ENCODE measurements around the gene TUBA4B. TPM values are rescaled to one million over a fixed set of nuclear protein-coding genes. Genes with fewer than 3 reads are reported as not detected.

The TUBA4B gene
- total and polyA plus RNA-seq, 2 experiments from 2014 or later = not detected

DNA sequence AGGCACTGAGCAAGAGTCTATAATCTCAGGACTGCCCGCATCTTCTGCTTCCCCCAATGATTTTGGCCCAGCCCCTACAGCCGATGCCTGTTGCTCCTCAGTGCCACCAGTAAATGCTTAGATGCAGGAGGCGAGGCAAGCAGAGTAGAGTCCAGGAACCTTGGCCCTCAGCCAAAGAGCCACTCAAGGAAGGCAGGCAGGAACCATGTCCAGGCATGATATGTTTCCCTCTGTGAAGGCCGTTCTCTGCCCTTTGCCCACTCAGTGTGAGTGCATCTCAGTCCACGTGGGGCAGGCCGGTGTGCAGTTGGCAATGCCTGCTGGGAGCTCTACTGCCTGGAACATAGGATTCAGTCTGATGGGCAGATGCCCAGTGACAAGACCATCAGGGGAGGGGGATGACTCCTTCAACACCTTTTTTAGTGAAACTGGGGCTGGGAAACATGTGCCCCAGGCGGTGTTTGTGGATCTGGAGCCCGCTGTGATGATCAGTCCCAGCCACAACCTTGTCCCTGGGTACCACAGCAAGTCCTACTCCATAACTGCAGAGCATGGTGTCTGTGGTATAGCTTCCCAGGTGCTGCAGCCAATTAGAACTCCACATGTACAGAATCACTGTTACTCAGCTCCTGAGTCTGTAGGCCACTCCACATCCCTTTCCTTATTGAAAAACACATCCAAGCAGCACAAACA, 16.5 kb downstream of the TUBA4B start:
- Histone ChIP-seq H3K36me3 (ENCODE audit: low read depth) (no peaks in the 10 kb centered on the region), H3K4me2 (ENCODE audit: unreplicated experiment) (no peak overlapping the region), H3K27ac (no peak overlapping the region), H3K4me1 (ENCODE audit: insufficient read depth) (peaks cover 23% of the 10 kb centered on the region), H3K4me3 (no peak overlapping the region), H3K9ac (no peak overlapping the region), H3K79me2 (ENCODE audit: insufficient read depth) (no peaks in the 10 kb centered on the region), H4K20me1 (ENCODE audit: insufficient read depth) (no peaks in the 10 kb centered on the region), H2AFZ (no peak overlapping the region), H3K27me3 (replicated peaks; ENCODE audit: insufficient read depth) (no peaks in the 10 kb centered on the region), H3F3A (ENCODE audit: insufficient read depth) (peaks cover 12% of the 10 kb centered on the region), H3K9me3 (ENCODE audit: low read depth) (no peaks in the 10 kb centered on the region), H3K9me2 (ENCODE audit: insufficient read depth) (no peaks in the 10 kb centered on the region)
- TF ChIP-seq EZH2phosphoT487 (IDR thresholded peaks at IDR 0.05; ENCODE audit: insufficient read depth, low read depth) = no peak
- TF ChIP-seq EZH2 (IDR thresholded peaks at IDR 0.05; ENCODE audit: insufficient read depth, poor library complexity, severe bottlenecking) = no peak
- DNase-seq = no peak
- WGBS, 2 experiments (ENCODE audit: low coverage in 1 of 2, low lambda C conversion rate in 2 of 2, missing lambda C conversion rate in 2 of 2) = 52 to 55% methylated on average over 8 of the region's 8 CpGs
- in situ Hi-C loops (cut with MboI) = no loop called here

DNA sequence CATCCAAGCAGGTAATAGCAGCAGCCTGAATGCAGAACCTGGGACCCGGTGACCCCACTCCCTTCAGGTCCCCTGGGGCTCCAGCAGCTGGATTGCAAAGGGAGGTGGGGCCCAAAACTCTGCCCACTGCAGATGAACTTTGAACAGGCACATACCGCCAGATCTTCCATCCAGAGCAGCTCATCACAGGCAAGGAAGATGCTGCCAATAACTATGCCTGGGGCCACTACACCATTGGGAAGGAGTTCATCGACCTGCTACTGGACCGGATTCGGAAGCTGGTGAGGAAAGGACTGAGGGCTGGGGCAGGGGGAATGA, 17.0 kb downstream of the TUBA4B start:
- no peak overlapping the region for H3K4me3 ChIP-seq
- H3K36me3 ChIP-seq (ENCODE audit: low read depth) = no peaks in the 10 kb centered on the region
- no peak for DNase-seq
- no peak overlapping the region for H3K9ac ChIP-seq
- no peaks in the 10 kb centered on the region for H4K20me1 ChIP-seq (ENCODE audit: insufficient read depth)
- TF ChIP-seq EZH2 (IDR thresholded peaks at IDR 0.05; ENCODE audit: insufficient read depth, poor library complexity, severe bottlenecking) (no peak), EZH2phosphoT487 (IDR thresholded peaks at IDR 0.05; ENCODE audit: insufficient read depth, low read depth) (no peak)
- no peaks in the 10 kb centered on the region for H3K27me3 ChIP-seq (replicated peaks; ENCODE audit: insufficient read depth)
- H3K27ac ChIP-seq = no peak overlapping the region
- H3K9me3 ChIP-seq (ENCODE audit: low read depth) = no peaks in the 10 kb centered on the region
- no peak overlapping the region for H3K4me2 ChIP-seq (ENCODE audit: unreplicated experiment)
- no peaks in the 10 kb centered on the region for H3K9me2 ChIP-seq (ENCODE audit: insufficient read depth)
- in situ Hi-C loops (cut with MboI) = no loop called here
- 76 to 78% methylated on average over 5 of the region's 5 CpGs for WGBS, 2 experiments (ENCODE audit: low coverage in 1 of 2, low lambda C conversion rate in 2 of 2, missing lambda C conversion rate in 2 of 2)
- H3K79me2 ChIP-seq (ENCODE audit: insufficient read depth) = no peaks in the 10 kb centered on the region
- H2AFZ ChIP-seq = no peak overlapping the region
- peaks cover 16% of the 10 kb centered on the region for H3F3A ChIP-seq (ENCODE audit: insufficient read depth)
- peaks cover 27% of the 10 kb centered on the region for H3K4me1 ChIP-seq (ENCODE audit: insufficient read depth)

DNA sequence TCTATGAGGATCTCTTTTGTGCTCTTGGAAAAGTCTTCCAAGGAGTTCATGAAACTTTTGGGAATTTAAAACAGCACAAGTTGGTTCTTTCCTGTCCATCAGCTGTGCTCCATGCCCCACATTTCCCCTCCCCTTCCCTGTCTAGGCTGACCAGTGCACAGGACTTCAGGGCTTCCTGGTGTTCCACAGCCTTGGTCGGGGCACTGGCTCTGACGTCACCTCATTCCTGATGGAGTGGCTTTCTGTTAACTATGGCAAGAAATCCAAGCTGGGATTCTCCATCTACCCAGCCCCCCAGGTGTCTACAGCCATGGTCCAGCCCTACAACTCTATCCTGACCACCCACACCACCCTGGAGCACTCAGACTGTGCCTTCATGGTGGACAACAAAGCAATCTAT, 18.0 kb downstream of the TUBA4B start:
- Histone ChIP-seq H3F3A (ENCODE audit: insufficient read depth) (peaks cover 17% of the 10 kb centered on the region), H3K4me2 (ENCODE audit: unreplicated experiment) (no peak overlapping the region), H4K20me1 (ENCODE audit: insufficient read depth) (no peaks in the 10 kb centered on the region), H3K27ac (no peak overlapping the region), H3K9me2 (ENCODE audit: insufficient read depth) (no peaks in the 10 kb centered on the region), H3K4me3 (no peak overlapping the region), H2AFZ (no peak overlapping the region), H3K9me3 (ENCODE audit: low read depth) (no peaks in the 10 kb centered on the region), H3K36me3 (ENCODE audit: low read depth) (no peaks in the 10 kb centered on the region), H3K9ac (no peak overlapping the region), H3K4me1 (ENCODE audit: insufficient read depth) (peaks cover 27% of the 10 kb centered on the region), H3K27me3 (replicated peaks; ENCODE audit: insufficient read depth) (no peaks in the 10 kb centered on the region), H3K79me2 (ENCODE audit: insufficient read depth) (no peaks in the 10 kb centered on the region)
- in situ Hi-C loops (cut with MboI) = no loop called here
- no peak for TF ChIP-seq EZH2phosphoT487 (IDR thresholded peaks at IDR 0.05; ENCODE audit: insufficient read depth, low read depth)
- no peak for TF ChIP-seq EZH2 (IDR thresholded peaks at IDR 0.05; ENCODE audit: insufficient read depth, poor library complexity, severe bottlenecking)
- DNase-seq = no peak
- WGBS, 2 experiments (ENCODE audit: low coverage in 1 of 2, low lambda C conversion rate in 2 of 2, missing lambda C conversion rate in 2 of 2) = 52 to 57% methylated on average over 2 of the region's 2 CpGs

DNA sequence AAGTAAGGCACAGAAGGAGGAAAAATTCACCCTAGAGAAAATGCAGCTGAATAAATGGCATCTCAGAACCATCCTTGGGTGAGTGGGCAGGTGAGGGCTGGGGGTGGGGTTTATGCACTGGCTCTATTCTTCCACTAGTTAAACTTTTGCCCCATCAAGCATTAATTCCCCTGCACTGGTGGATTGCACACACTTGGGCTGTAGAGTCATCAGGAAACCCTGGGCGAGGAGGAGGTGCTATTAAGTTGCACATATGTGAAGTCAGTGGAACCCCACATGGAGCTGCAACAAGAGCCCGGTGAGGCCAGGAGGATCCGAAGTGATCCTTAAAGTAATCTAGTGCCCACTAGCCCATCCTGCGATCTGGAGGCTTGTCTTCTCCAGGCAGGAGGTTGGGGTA, 19.3 kb downstream of the TUBA4B start:
- Histone ChIP-seq H3K36me3 (ENCODE audit: low read depth) (no peaks in the 10 kb centered on the region), H3K9me2 (ENCODE audit: insufficient read depth) (no peaks in the 10 kb centered on the region), H3K9me3 (ENCODE audit: low read depth) (no peaks in the 10 kb centered on the region), H4K20me1 (ENCODE audit: insufficient read depth) (no peaks in the 10 kb centered on the region), H3K4me2 (ENCODE audit: unreplicated experiment) (no peak overlapping the region), H3K4me3 (no peak overlapping the region), H3K27ac (no peak overlapping the region), H3K27me3 (replicated peaks; ENCODE audit: insufficient read depth) (no peaks in the 10 kb centered on the region), H3K4me1 (ENCODE audit: insufficient read depth) (peaks cover 27% of the 10 kb centered on the region), H3K79me2 (ENCODE audit: insufficient read depth) (no peaks in the 10 kb centered on the region), H2AFZ (no peak overlapping the region), H3F3A (ENCODE audit: insufficient read depth) (peaks cover 17% of the 10 kb centered on the region), H3K9ac (no peak overlapping the region)
- in situ Hi-C loops (cut with MboI) = no loop called here
- WGBS, 2 experiments (ENCODE audit: low coverage in 1 of 2, low lambda C conversion rate in 2 of 2, missing lambda C conversion rate in 2 of 2) = 70 to 74% methylated on average over 4 of the region's 4 CpGs
- DNase-seq = peak; percentile 39
- no peak for TF ChIP-seq EZH2phosphoT487 (IDR thresholded peaks at IDR 0.05; ENCODE audit: insufficient read depth, low read depth)

DNA sequence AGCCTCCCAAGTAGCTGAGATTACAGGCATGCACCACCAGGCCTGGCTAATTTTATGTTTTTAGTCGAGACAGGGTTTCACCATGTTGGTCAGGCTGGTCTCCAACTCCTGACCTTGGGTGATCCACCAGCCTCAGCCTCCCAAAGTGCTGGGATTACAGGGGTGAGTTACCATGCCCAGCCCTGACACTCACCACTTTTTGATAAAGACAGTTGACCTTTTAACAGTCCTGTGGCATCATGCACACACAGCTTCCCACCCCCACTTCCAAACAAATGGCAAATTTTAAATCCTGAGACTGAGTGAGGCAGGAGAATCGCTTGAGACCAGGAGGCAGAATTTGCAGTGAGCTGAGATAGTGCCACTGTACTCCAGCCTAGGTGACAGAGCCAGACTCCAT, 20.0 kb downstream of the TUBA4B start:
- TF ChIP-seq EZH2phosphoT487 (IDR thresholded peaks at IDR 0.05; ENCODE audit: insufficient read depth, low read depth) (no peak), EZH2 (IDR thresholded peaks at IDR 0.05; ENCODE audit: insufficient read depth, poor library complexity, severe bottlenecking) (no peak)
- in situ Hi-C loops (cut with MboI) = no loop called here
- Histone ChIP-seq H3K4me2 (ENCODE audit: unreplicated experiment) (no peak overlapping the region), H3F3A (ENCODE audit: insufficient read depth) (peaks cover 18% of the 10 kb centered on the region), H3K27ac (no peak overlapping the region), H3K36me3 (ENCODE audit: low read depth) (no peaks in the 10 kb centered on the region), H3K9ac (no peak overlapping the region), H3K4me1 (ENCODE audit: insufficient read depth) (peaks cover 29% of the 10 kb centered on the region), H3K27me3 (replicated peaks; ENCODE audit: insufficient read depth) (no peaks in the 10 kb centered on the region), H3K9me2 (ENCODE audit: insufficient read depth) (no peaks in the 10 kb centered on the region), H3K9me3 (ENCODE audit: low read depth) (no peaks in the 10 kb centered on the region), H3K79me2 (ENCODE audit: insufficient read depth) (no peaks in the 10 kb centered on the region), H2AFZ (no peak overlapping the region), H3K4me3 (no peak overlapping the region), H4K20me1 (ENCODE audit: insufficient read depth) (no peaks in the 10 kb centered on the region)
- WGBS, 2 experiments (ENCODE audit: low coverage in 1 of 2, low lambda C conversion rate in 2 of 2, missing lambda C conversion rate in 2 of 2) = 54 to 67% methylated on average over 2 of the region's 2 CpGs
- no peak for DNase-seq

Data from GM23248 (cell line).